HEK293T (cell line): ENCODE results near the gene TMEM44.

Experiments used
- FOXA1 ChIP-seq: fragments of 450-650 bp; IDR thresholded peaks from 2 replicates; pipeline ENCODE4 v1.6.1; 2016; ENCODE audit warnings: mild to moderate bottlenecking
- FOXM1 ChIP-seq: fragments of 450-650 bp; IDR thresholded peaks from 2 replicates; pipeline ENCODE4 v1.6.1; 2017; ENCODE audit warnings: mild to moderate bottlenecking, borderline replicate concordance
- LEF1 ChIP-seq: fragments of 450-650 bp; IDR thresholded peaks from 2 replicates; pipeline ENCODE4 v1.6.1; 2017; ENCODE audit warnings: mild to moderate bottlenecking, borderline replicate concordance
- NFRKB ChIP-seq: fragments of 450-650 bp; IDR thresholded peaks from 2 replicates; pipeline ENCODE4 v1.6.1; 2016; ENCODE audit warnings: mild to moderate bottlenecking, moderate library complexity
- SP1 ChIP-seq: fragments of 450-650 bp; IDR thresholded peaks from 2 replicates; pipeline ENCODE4 v1.6.1; 2017
- SUZ12 ChIP-seq: fragments of 450-650 bp; IDR thresholded peaks from 2 replicates; pipeline ENCODE4 v1.6.1; 2016; ENCODE audit warnings: mild to moderate bottlenecking

- TF ChIP-seq FOXM1 (no peak), SUZ12 (no peak), NFRKB (no peak), FOXA1 (no peak), SP1 (no peak), LEF1 (no peak)
Measured at GRCh38 chr3:194637541-194638400, 4.6 kb upstream of the TMEM44 start.
